HepG2 (cell line): Measurements from ENCODE around the gene CCSER1. TPM values are rescaled to one million over a fixed set of nuclear protein-coding genes. Genes with fewer than 3 reads are reported as not detected.

Experiments used
- ATAC-seq: fragments of 200-7000 bp; cut with Tn5 transposase; 3 replicates; pipeline ENCODE4 v1.9.1; 2020; ENCODE audit warnings: mild to moderate bottlenecking, moderate library complexity
- BruUV-seq: library from RNA; stranded (reverse); fragments of 400-500 nt; replicated peaks from 2 replicates; lab custom pipeline; 2021; lab: Mats Ljungman, UMichigan
- CTCF ChIA-PET: fragments of 300-600 bp; formaldehyde crosslinking; extraction: SDS; loops from one replicate; lab custom pipeline; 2021; ENCODE audit warnings: low total read pairs, inconsistent platforms, low intra/inter-chr PET ratio; lab: Yijun Ruan, JAX
- POLR2A ChIA-PET: fragments of 350-600 bp; sonication (Branson Sonifier 250); formaldehyde crosslinking; loops from one replicate; lab custom pipeline; 2020; ENCODE audit warnings: antibody characterized with exemption, inconsistent platforms; lab: Yijun Ruan, JAX
- DNase-seq: peaks from one replicate; pipeline ENCODE4 v3.0.0-alpha.2; 2015; ENCODE audit warnings: low spot score
- FAIRE-seq: peaks from 3 replicates; lab custom pipeline; 2011; peaks lifted over from hg19 to GRCh38; lab: Jason Lieb, UNC
- H2AFZ ChIP-seq: one replicate; pipeline ENCODE4 v1.6.1; 2011; ENCODE audit warnings: low read length, inconsistent platforms
- H3K27ac ChIP-seq: fragments of 300-600 bp; 3 replicates; pipeline ENCODE4 v1.8.0; 2011; ENCODE audit warnings: mixed run types, mild to moderate bottlenecking, mixed read lengths, low read length, inconsistent platforms; ENCODE audit not compliant: insufficient read depth; ENCODE audit errors: extremely low read length
- H3K27me3 ChIP-seq, 2 experiments: fragments of 200-600 bp in 1 of 2; 2 replicates in 1 of 2; 3 replicates in 1 of 2; pipeline versions ENCODE4 v1.6.0 to v1.8.0; 2011; ENCODE audit warnings: low read length in 2 of 2, mild to moderate bottlenecking in 2 of 2, moderate library complexity in 2 of 2, inconsistent platforms in 1 of 2; ENCODE audit not compliant: insufficient read depth in 2 of 2, control insufficient read depth in 1 of 2
- H3K36me3 ChIP-seq, 2 experiments: fragments of 200-600 bp in 1 of 2; replicated peaks in 1 of 2; 2 replicates in 1 of 2; 3 replicates in 1 of 2; pipeline versions ENCODE4 v1.5.1 to v1.8.0; 2011; ENCODE audit warnings: low read length in 2 of 2, inconsistent platforms in 1 of 2; ENCODE audit not compliant: insufficient read depth in 2 of 2, control insufficient read depth in 1 of 2
- H3K4me1 ChIP-seq: 2 replicates; pipeline ENCODE4 v1.5.1; 2012; ENCODE audit warnings: low read length, inconsistent platforms; ENCODE audit not compliant: insufficient read depth
- H3K4me2 ChIP-seq: 2 replicates; pipeline ENCODE4 v1.6.0; 2011; ENCODE audit warnings: low read depth, low read length, inconsistent platforms
- H3K4me3 ChIP-seq, 3 experiments: fragments of 200-600 bp in 1 of 3; sonication (generic), shearing (Covaris generic) in 1 of 3; replicated peaks in 1 of 3; 2 replicates each; pipeline ENCODE4 v1.5.1; 2011 to 2016; ENCODE audit warnings: low read length in 3 of 3, inconsistent platforms in 2 of 3, low read depth in 2 of 3, mild to moderate bottlenecking in 2 of 3, control low read depth in 1 of 3, mixed read lengths in 1 of 3; ENCODE audit not compliant: insufficient read depth in 1 of 3
- H3K79me2 ChIP-seq: one replicate; pipeline ENCODE4 v1.6.1; 2011; ENCODE audit warnings: low read length, inconsistent platforms; ENCODE audit not compliant: insufficient read depth
- H3K9ac ChIP-seq: 2 replicates; pipeline ENCODE4 v1.6.0; 2011; ENCODE audit warnings: mild to moderate bottlenecking, low read depth, low read length, inconsistent platforms; ENCODE audit not compliant: insufficient read depth
- H3K9me3 ChIP-seq: 2 replicates; pipeline ENCODE4 v1.5.1; 2012; ENCODE audit warnings: mild to moderate bottlenecking, low read length
- H4K20me1 ChIP-seq: 2 replicates; pipeline ENCODE4 v1.6.0; 2011; ENCODE audit warnings: inconsistent platforms, mild to moderate bottlenecking, low read length, moderate library complexity; ENCODE audit not compliant: insufficient read depth
- ARID2 ChIP-seq: sonication (generic); formaldehyde crosslinking; IDR thresholded peaks from 2 replicates; pipeline ENCODE4 v1.8.1; 2022; ENCODE audit warnings: mild to moderate bottlenecking, missing genetic modification reagents, borderline replicate concordance
- CHCHD3 ChIP-seq: sonication (generic); formaldehyde crosslinking; IDR thresholded peaks from 2 replicates; pipeline ENCODE4 v1.8.0; 2022; ENCODE audit warnings: mild to moderate bottlenecking, missing genetic modification reagents, moderate library complexity
- HMGA1 ChIP-seq: sonication (generic); formaldehyde crosslinking; conservative IDR thresholded peaks from 2 replicates; pipeline ENCODE4 v1.4.0; 2020; ENCODE audit warnings: missing genetic modification reagents
- PHB2 ChIP-seq: fragments of 450-650 bp; IDR thresholded peaks from 2 replicates; pipeline ENCODE4 v1.6.1; 2018; ENCODE audit not compliant: partially characterized antibody
- RAD21 ChIP-seq: fragments of 450-650 bp; formaldehyde crosslinking; IDR thresholded peaks from 2 replicates; pipeline ENCODE4 v1.5.0; 2020; ENCODE audit warnings: mild to moderate bottlenecking
- SIN3A ChIP-seq: IDR thresholded peaks from 2 replicates; pipeline ENCODE4 v1.6.1; 2011; ENCODE audit warnings: low read depth, mild to moderate bottlenecking, control low read depth, low read length, borderline replicate concordance
- ZBTB21 ChIP-seq: sonication (generic); formaldehyde crosslinking; IDR thresholded peaks from 2 replicates; pipeline ENCODE4 v1.4.0; 2020; ENCODE audit warnings: missing genetic modification reagents
- ZFAT ChIP-seq: sonication (generic); formaldehyde crosslinking; conservative IDR thresholded peaks from 2 replicates; pipeline ENCODE4 v1.8.1; 2023; ENCODE audit warnings: missing genetic modification reagents, inconsistent platforms
- ZFX ChIP-seq: sonication (generic); formaldehyde crosslinking; IDR thresholded peaks from 2 replicates; pipeline ENCODE4 v1.4.0; 2020; ENCODE audit warnings: mild to moderate bottlenecking, low read depth, missing genetic modification reagents, moderate library complexity
- ZNF547 ChIP-seq: sonication (generic); formaldehyde crosslinking; IDR thresholded peaks from 2 replicates; pipeline ENCODE4 v1.5.1; 2020; ENCODE audit warnings: mild to moderate bottlenecking, missing genetic modification reagents
- ZNF598 ChIP-seq: sonication (generic); formaldehyde crosslinking; IDR thresholded peaks from 2 replicates; pipeline ENCODE4 v1.5.1; 2020; ENCODE audit warnings: mild to moderate bottlenecking, missing genetic modification reagents, borderline replicate concordance
- ZNF75D ChIP-seq: sonication (generic); formaldehyde crosslinking; IDR thresholded peaks from 2 replicates; pipeline ENCODE4 v1.8.1; 2023; ENCODE audit warnings: missing genetic modification reagents, mild to moderate bottlenecking, borderline replicate concordance
- WGBS: methylation state at CpG from one replicate; pipeline ENCODE4 v1.1.6; 2017; ENCODE audit warnings: low lambda C conversion rate; 5-methylcytosine and 5-hydroxymethylcytosine counted together
- in situ Hi-C: cut with HindIII; loops from 2 replicates; pipeline ENCODE4 v1.10.0; 2017; ENCODE audit warnings: low pct_unique_long_range_greater_than_20kb; ENCODE audit not compliant: extremely low pct_ligation_motif_present
- intact Hi-C: fragments of 100-400 bp; cut with micrococcal nuclease; formaldehyde crosslinking; loops from one replicate; pipeline ENCODE4 v1.10.0; 2022; ENCODE audit not compliant: unreplicated experiment
- polyA plus RNA-seq, 8 experiments: library from polyadenylated mRNA; depleted of rRNA in 3 of 8; stranded (reverse) in 7 of 8; unstranded in 1 of 8; fragments of >200 nt; fragmentation: Illumina TruSeq in 4 of 8; extraction: Trizol in 4 of 8; gene quantifications; 2 replicates each; pipeline versions ENCODE4 v1.2.1 to v1.2.3, GENCODE V29; 2011 to 2016; ENCODE audit warnings: low read depth in 4 of 8, missing spikeins in 1 of 8, mixed read lengths in 1 of 8; ENCODE audit not compliant: insufficient read depth in 1 of 8
- total RNA-seq, 5 experiments: library from RNA; depleted of rRNA; stranded (reverse); fragments of >200 nt; fragmentation: Illumina TruSeq; extraction: Trizol; gene quantifications; 2 replicates each; pipeline ENCODE4 v1.2.3, GENCODE V29; 2016; ENCODE audit warnings: low read depth in 1 of 5
- TF ChIP-seq, protein P1 (sequence below): sonication (generic); formaldehyde crosslinking; IDR thresholded peaks from 2 replicates; pipeline ENCODE4 v1.4.0; 2020; ENCODE audit warnings: missing genetic modification reagents
- TF ChIP-seq, protein P2 (sequence below): sonication (generic); formaldehyde crosslinking; IDR thresholded peaks from 2 replicates; pipeline ENCODE4 v1.8.0; 2023; ENCODE audit warnings: mild to moderate bottlenecking, missing genetic modification reagents
- TF ChIP-seq, protein P3 (sequence below): sonication (generic); formaldehyde crosslinking; IDR thresholded peaks from 2 replicates; pipeline ENCODE4 v1.4.0; 2020; ENCODE audit warnings: mild to moderate bottlenecking, missing genetic modification reagents
- TF ChIP-seq, protein P4 (sequence below): sonication (generic); formaldehyde crosslinking; conservative IDR thresholded peaks from 2 replicates; pipeline ENCODE4 v1.4.0; 2020; ENCODE audit warnings: mild to moderate bottlenecking, missing genetic modification reagents, moderate library complexity

The CCSER1 gene
- total and polyA plus RNA-seq, 2 of the 13 experiments (the other 11 are each of a cell fraction or from before 2014, with no cell fraction given) = not detected

DNA sequence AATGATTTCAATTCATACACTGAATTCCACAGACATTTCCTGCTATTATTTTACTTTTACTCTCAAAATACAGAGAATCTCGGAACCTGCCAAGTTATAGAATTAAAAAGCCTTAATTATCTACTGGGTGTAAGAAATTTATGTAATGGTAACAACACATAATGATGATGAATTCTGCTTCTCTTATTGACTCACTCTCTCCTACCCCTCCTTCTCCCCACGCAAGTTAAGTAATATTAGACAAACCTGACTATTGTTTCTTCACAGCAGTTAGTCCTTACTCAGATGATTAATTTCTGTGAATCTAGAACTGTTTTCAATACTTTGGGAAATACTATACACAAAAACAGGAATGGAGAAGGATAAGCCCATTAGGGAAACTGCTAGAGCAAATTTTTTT is 762.0 kb downstream of the CCSER1 start:
- WGBS = 1% methylated on average over 2 of the region's 2 CpGs
- no peaks in the 10 kb centered on the region for H3K79me2 ChIP-seq
- H3K4me3 ChIP-seq = no peak overlapping the region
- H3K27ac ChIP-seq = no peak overlapping the region
- H2AFZ ChIP-seq = no peak overlapping the region
- intact Hi-C loops = no loop called here
- no peaks in the 10 kb centered on the region for H4K20me1 ChIP-seq
- in situ Hi-C loops = no loop called here
- no peaks in the 10 kb centered on the region for H3K27me3 ChIP-seq
- no peak for FAIRE-seq
- CTCF ChIA-PET = no interaction called here
- H3K36me3 ChIP-seq = no peaks in the 10 kb centered on the region
- ATAC-seq = no peak
- BruUV-seq = no TSS peak
- POLR2A ChIA-PET = no interaction called here
- no peaks in the 10 kb centered on the region for H3K4me1 ChIP-seq
- H3K9me3 ChIP-seq = no peaks in the 10 kb centered on the region
- H3K4me2 ChIP-seq = no peak overlapping the region
- H3K9ac ChIP-seq = no peak overlapping the region
- DNase-seq = no peak
- TF ChIP-seq, protein P1, sequence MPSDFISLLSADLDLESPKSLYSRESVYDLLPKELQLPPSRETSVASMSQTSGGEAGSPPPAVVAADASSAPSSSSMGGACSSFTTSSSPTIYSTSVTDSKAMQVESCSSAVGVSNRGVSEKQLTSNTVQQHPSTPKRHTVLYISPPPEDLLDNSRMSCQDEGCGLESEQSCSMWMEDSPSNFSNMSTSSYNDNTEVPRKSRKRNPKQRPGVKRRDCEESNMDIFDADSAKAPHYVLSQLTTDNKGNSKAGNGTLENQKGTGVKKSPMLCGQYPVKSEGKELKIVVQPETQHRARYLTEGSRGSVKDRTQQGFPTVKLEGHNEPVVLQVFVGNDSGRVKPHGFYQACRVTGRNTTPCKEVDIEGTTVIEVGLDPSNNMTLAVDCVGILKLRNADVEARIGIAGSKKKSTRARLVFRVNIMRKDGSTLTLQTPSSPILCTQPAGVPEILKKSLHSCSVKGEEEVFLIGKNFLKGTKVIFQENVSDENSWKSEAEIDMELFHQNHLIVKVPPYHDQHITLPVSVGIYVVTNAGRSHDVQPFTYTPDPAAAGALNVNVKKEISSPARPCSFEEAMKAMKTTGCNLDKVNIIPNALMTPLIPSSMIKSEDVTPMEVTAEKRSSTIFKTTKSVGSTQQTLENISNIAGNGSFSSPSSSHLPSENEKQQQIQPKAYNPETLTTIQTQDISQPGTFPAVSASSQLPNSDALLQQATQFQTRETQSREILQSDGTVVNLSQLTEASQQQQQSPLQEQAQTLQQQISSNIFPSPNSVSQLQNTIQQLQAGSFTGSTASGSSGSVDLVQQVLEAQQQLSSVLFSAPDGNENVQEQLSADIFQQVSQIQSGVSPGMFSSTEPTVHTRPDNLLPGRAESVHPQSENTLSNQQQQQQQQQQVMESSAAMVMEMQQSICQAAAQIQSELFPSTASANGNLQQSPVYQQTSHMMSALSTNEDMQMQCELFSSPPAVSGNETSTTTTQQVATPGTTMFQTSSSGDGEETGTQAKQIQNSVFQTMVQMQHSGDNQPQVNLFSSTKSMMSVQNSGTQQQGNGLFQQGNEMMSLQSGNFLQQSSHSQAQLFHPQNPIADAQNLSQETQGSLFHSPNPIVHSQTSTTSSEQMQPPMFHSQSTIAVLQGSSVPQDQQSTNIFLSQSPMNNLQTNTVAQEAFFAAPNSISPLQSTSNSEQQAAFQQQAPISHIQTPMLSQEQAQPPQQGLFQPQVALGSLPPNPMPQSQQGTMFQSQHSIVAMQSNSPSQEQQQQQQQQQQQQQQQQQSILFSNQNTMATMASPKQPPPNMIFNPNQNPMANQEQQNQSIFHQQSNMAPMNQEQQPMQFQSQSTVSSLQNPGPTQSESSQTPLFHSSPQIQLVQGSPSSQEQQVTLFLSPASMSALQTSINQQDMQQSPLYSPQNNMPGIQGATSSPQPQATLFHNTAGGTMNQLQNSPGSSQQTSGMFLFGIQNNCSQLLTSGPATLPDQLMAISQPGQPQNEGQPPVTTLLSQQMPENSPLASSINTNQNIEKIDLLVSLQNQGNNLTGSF = no peak
- TF ChIP-seq ZBTB21 (CRISPR knock-in tag) (no peak), ZNF75D (CRISPR knock-in tag) (no peak), PHB2 (no peak), ARID2 (CRISPR knock-in tag) (no peak), ZNF547 (CRISPR knock-in tag) (no peak), RAD21 (CRISPR knock-in tag) (no peak), SIN3A (no peak), HMGA1 (no peak), ZNF598 (CRISPR knock-in tag) (no peak), ZFX (CRISPR knock-in tag) (no peak), CHCHD3 (CRISPR knock-in tag) (no peak), ZFAT (CRISPR knock-in tag) (no peak)
- TF ChIP-seq, protein P2, sequence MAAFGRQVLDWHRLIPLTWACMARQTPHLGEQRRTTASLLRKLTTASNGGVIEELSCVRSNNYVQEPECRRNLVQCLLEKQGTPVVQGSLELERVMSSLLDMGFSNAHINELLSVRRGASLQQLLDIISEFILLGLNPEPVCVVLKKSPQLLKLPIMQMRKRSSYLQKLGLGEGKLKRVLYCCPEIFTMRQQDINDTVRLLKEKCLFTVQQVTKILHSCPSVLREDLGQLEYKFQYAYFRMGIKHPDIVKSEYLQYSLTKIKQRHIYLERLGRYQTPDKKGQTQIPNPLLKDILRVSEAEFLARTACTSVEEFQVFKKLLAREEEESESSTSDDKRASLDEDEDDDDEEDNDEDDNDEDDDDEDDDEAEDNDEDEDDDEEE (CRISPR knock-in tag) = no peak
- TF ChIP-seq, protein P3, sequence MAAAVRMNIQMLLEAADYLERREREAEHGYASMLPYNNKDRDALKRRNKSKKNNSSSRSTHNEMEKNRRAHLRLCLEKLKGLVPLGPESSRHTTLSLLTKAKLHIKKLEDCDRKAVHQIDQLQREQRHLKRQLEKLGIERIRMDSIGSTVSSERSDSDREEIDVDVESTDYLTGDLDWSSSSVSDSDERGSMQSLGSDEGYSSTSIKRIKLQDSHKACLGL (CRISPR knock-in tag) = no peak
- TF ChIP-seq, protein P4, sequence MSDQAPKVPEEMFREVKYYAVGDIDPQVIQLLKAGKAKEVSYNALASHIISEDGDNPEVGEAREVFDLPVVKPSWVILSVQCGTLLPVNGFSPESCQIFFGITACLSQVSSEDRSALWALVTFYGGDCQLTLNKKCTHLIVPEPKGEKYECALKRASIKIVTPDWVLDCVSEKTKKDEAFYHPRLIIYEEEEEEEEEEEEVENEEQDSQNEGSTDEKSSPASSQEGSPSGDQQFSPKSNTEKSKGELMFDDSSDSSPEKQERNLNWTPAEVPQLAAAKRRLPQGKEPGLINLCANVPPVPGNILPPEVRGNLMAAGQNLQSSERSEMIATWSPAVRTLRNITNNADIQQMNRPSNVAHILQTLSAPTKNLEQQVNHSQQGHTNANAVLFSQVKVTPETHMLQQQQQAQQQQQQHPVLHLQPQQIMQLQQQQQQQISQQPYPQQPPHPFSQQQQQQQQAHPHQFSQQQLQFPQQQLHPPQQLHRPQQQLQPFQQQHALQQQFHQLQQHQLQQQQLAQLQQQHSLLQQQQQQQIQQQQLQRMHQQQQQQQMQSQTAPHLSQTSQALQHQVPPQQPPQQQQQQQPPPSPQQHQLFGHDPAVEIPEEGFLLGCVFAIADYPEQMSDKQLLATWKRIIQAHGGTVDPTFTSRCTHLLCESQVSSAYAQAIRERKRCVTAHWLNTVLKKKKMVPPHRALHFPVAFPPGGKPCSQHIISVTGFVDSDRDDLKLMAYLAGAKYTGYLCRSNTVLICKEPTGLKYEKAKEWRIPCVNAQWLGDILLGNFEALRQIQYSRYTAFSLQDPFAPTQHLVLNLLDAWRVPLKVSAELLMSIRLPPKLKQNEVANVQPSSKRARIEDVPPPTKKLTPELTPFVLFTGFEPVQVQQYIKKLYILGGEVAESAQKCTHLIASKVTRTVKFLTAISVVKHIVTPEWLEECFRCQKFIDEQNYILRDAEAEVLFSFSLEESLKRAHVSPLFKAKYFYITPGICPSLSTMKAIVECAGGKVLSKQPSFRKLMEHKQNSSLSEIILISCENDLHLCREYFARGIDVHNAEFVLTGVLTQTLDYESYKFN = no peak
